ENCODE results near the gene MCHR2.
A peak's percentile ranks its signal among the peaks of the same experiment; 100 is the strongest.
"Not testable (repeated sequence)": the region's sequence is repeated elsewhere in the genome, so short reads cannot be mapped to it uniquely, and the experiment has no call there.

The MCHR2 gene

GRCh38 chr6:99993533-99994251 is at the start of gene MCHR2:
MCHR2 (minus strand) TSS chr6:99994223; CDS start chr6:99956147, 38,076 bp downstream.
- DNase-seq, result no peak

- DNase-seq, result not testable (repeated sequence)
Observed at GRCh38 chr6:100038546-100038945, 44.5 kb upstream of the MCHR2 start.

GRCh38 chr6:100035873-100036653 is 42.0 kb upstream of the MCHR2 start:
- DNase-seq, result no peak

GRCh38 chr6:100023798-100024197 is 29.8 kb upstream of the MCHR2 start:
- DNase-seq, result no peak

GRCh38 chr6:100022847-100023246 is 28.8 kb upstream of the MCHR2 start:
- no peak for DNase-seq

GRCh38 chr6:100008857-100009256 is 14.8 kb upstream of the MCHR2 start:
- DNase-seq, result no peak

GRCh38 chr6:100001915-100002388 is 7.9 kb upstream of the MCHR2 start:
- DNase-seq, result no peak

- no peak for DNase-seq
Observed at GRCh38 chr6:99997141-99997540, 3.1 kb upstream of the MCHR2 start.

GRCh38 chr6:99995916-99996315 is 1.9 kb upstream of the MCHR2 start:
- DNase-seq, result no peak

GRCh38 chr6:99993146-99993532 is 884 bp downstream of the MCHR2 start:
- no peak for DNase-seq

- DNase-seq, result no peak
Observed at GRCh38 chr6:99991955-99992354, 2.1 kb downstream of the MCHR2 start.

GRCh38 chr6:99980741-99981140 is 13.3 kb downstream of the MCHR2 start:
- DNase-seq, result no peak

- DNase-seq, result no peak
Observed at GRCh38 chr6:99979953-99980352, 14.1 kb downstream of the MCHR2 start.

- no peak for DNase-seq
Observed at GRCh38 chr6:99967052-99967451, 27.0 kb downstream of the MCHR2 start.

GRCh38 chr6:99960027-99960426 is 34.0 kb downstream of the MCHR2 start:
- DNase-seq, result no peak

GRCh38 chr6:99951016-99951805 is 42.8 kb downstream of the MCHR2 start:
- no peak for DNase-seq

- DNase-seq, result no peak
Observed at GRCh38 chr6:99946005-99946404, 48.0 kb downstream of the MCHR2 start.

GRCh38 chr6:99943846-99944245 is 50.2 kb downstream of the MCHR2 start:
- no peak for DNase-seq

- no peak for DNase-seq
Observed at GRCh38 chr6:99940582-99940981, 53.4 kb downstream of the MCHR2 start.

GRCh38 chr6:99933129-99933528 is 60.9 kb downstream of the MCHR2 start:
- DNase-seq, result no peak

- no peak for DNase-seq
Observed at GRCh38 chr6:99912657-99913056, 81.4 kb downstream of the MCHR2 start.

- peak; percentile 21 for DNase-seq
Observed at GRCh38 chr6:99905209-99906106, 88.6 kb downstream of the MCHR2 start.
